Measurements from ENCODE around the gene SIM2.

GRCh38 chr21:36703626-36704280 is 4.8 kb downstream of the SIM2 start:
- TF ChIP-seq CTCF (IDR thresholded peaks at IDR 0.05; ENCODE audit: insufficient read depth, low read depth, low read length) (no peak), EZH2 (IDR thresholded peaks at IDR 0.05; ENCODE audit: insufficient read depth, low read length) (peak; percentile 26)

Measured in astrocyte (in vitro differentiated cells and primary cell).